ENCODE data around the gene OR52N5. TPM values are rescaled to one million over a fixed set of nuclear protein-coding genes. Genes with fewer than 3 reads are reported as not detected.

The OR52N5 gene
- total and polyA plus RNA-seq, 11 donors = not detected

GRCh38 chr11:5727691-5728090 lies 55.5 kb downstream of the OR52N5 start:
- no peaks in the 10 kb centered on the region for H3K4me1 ChIP-seq
- DNase-seq (no peak), ATAC-seq (no peak)
- H3K4me3 ChIP-seq = no peak overlapping the region
- no peak for TF ChIP-seq POLR2A (IDR thresholded peaks at IDR 0.05)
- TF ChIP-seq, protein P1, sequence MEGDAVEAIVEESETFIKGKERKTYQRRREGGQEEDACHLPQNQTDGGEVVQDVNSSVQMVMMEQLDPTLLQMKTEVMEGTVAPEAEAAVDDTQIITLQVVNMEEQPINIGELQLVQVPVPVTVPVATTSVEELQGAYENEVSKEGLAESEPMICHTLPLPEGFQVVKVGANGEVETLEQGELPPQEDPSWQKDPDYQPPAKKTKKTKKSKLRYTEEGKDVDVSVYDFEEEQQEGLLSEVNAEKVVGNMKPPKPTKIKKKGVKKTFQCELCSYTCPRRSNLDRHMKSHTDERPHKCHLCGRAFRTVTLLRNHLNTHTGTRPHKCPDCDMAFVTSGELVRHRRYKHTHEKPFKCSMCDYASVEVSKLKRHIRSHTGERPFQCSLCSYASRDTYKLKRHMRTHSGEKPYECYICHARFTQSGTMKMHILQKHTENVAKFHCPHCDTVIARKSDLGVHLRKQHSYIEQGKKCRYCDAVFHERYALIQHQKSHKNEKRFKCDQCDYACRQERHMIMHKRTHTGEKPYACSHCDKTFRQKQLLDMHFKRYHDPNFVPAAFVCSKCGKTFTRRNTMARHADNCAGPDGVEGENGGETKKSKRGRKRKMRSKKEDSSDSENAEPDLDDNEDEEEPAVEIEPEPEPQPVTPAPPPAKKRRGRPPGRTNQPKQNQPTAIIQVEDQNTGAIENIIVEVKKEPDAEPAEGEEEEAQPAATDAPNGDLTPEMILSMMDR (IDR thresholded peaks at IDR 0.05) = no peak
- no peaks in the 10 kb centered on the region for H3K36me3 ChIP-seq
- no peak overlapping the region for H3K27ac ChIP-seq
- WGBS, 4 donors = 83 to 95% (median 88%) methylated on average over 1 of the region's 1 CpG
- H3K27me3 ChIP-seq = no peaks in the 10 kb centered on the region
- intact Hi-C loops (cut with DNase I) = no loop called here
- no peaks in the 10 kb centered on the region for H3K9me3 ChIP-seq

GRCh38 chr11:5726351-5726750 lies 56.8 kb downstream of the OR52N5 start:
- TF ChIP-seq, protein P1 (IDR thresholded peaks at IDR 0.05) = no peak
- TF ChIP-seq POLR2A (IDR thresholded peaks at IDR 0.05) = no peak
- Histone ChIP-seq H3K4me3 (no peak overlapping the region), H3K4me1 (no peaks in the 10 kb centered on the region), H3K36me3 (no peaks in the 10 kb centered on the region), H3K27ac (no peak overlapping the region), H3K9me3 (no peaks in the 10 kb centered on the region), H3K27me3 (no peaks in the 10 kb centered on the region)
- WGBS, 4 donors = 90 to 100% (median 96%) methylated on average over 1 of the region's 1 CpG
- DNase-seq (no peak), ATAC-seq (no peak)
- intact Hi-C loops (cut with DNase I) = no loop called here

Other genes starting within 250 kb of the OR52N5 start
- under 1 TPM in 2 of 9 donors, not detected in 7; 0.32 to 0.47 TPM for gene OR52H1, start 234.8 kb downstream of the OR52N5 start, total RNA-seq
- not detected for gene OR52H1, start 234.8 kb downstream of the OR52N5 start, polyA plus RNA-seq
- gene OR52B6, start 202.5 kb downstream of the OR52N5 start, total RNA-seq = not detected
- gene OR52B6, start 202.5 kb downstream of the OR52N5 start, polyA plus RNA-seq = not detected
- gene TRIM6, start 186.7 kb downstream of the OR52N5 start, total RNA-seq = 1 to 10 TPM in 6 of 9 donors, under 1 TPM in 3; 0.39 to 2.4 (median 1.1) TPM
- gene TRIM6, start 186.7 kb downstream of the OR52N5 start, polyA plus RNA-seq = under 1 TPM; 0.50 to 0.88 TPM
- 1 to 10 TPM; 1.3 to 9.1 (median 1.6) TPM for gene TRIM34, start 158.4 kb downstream of the OR52N5 start, total RNA-seq
- gene TRIM34, start 158.4 kb downstream of the OR52N5 start, polyA plus RNA-seq = 1 to 10 TPM in 1 of 2 donors, under 1 TPM in 1; 0.72 to 1.9 TPM
- gene TRIM5, start 98.3 kb downstream of the OR52N5 start, total RNA-seq = 10 to 100 TPM in 2 of 9 donors, 1 to 10 TPM in 7; 7.5 to 15.9 (median 8.9) TPM
- gene TRIM5, start 98.3 kb downstream of the OR52N5 start, polyA plus RNA-seq = 1 to 10 TPM; 4.7 to 8.2 TPM
- 10 to 100 TPM in 8 of 9 donors, 1 to 10 TPM in 1; 9.4 to 83.0 (median 17.0) TPM for gene TRIM22, start 93.6 kb downstream of the OR52N5 start, total RNA-seq
- 1 to 10 TPM; 9.2 to 10.0 TPM for gene TRIM22, start 93.6 kb downstream of the OR52N5 start, polyA plus RNA-seq
- under 1 TPM in 1 of 9 donors, not detected in 8; 0.13 TPM for gene OR56B1, start 46.9 kb downstream of the OR52N5 start, total RNA-seq
- gene OR56B1, start 46.9 kb downstream of the OR52N5 start, polyA plus RNA-seq = not detected
- under 1 TPM in 1 of 9 donors, not detected in 8; 0.38 TPM for gene OR52N4, start 29.1 kb downstream of the OR52N5 start, total RNA-seq
- not detected for gene OR52N4, start 29.1 kb downstream of the OR52N5 start, polyA plus RNA-seq
- gene OR52N1, start 7.9 kb upstream of the OR52N5 start, total RNA-seq = under 1 TPM in 1 of 9 donors, not detected in 8; 0.21 TPM
- not detected for gene OR52N1, start 7.9 kb upstream of the OR52N5 start, polyA plus RNA-seq
- gene OR52N2, start 25.6 kb upstream of the OR52N5 start, total RNA-seq = not detected
- not detected for gene OR52N2, start 25.6 kb upstream of the OR52N5 start, polyA plus RNA-seq
- gene OR52E6, start 58.5 kb upstream of the OR52N5 start, total RNA-seq = not detected
- not detected for gene OR52E6, start 58.5 kb upstream of the OR52N5 start, polyA plus RNA-seq
- not detected for gene OR52E8, start 74.3 kb upstream of the OR52N5 start, total RNA-seq
- not detected for gene OR52E8, start 74.3 kb upstream of the OR52N5 start, polyA plus RNA-seq
- gene OR52E4, start 97.3 kb upstream of the OR52N5 start, total RNA-seq = not detected
- not detected for gene OR52E4, start 97.3 kb upstream of the OR52N5 start, polyA plus RNA-seq
- gene OR52E5, start 109.9 kb upstream of the OR52N5 start, total RNA-seq = not detected
- gene OR52E5, start 109.9 kb upstream of the OR52N5 start, polyA plus RNA-seq = not detected
- not detected for gene OR56A3, start 158.9 kb upstream of the OR52N5 start, total RNA-seq
- gene OR56A3, start 158.9 kb upstream of the OR52N5 start, polyA plus RNA-seq = not detected
- gene OR56A5, start 185.1 kb upstream of the OR52N5 start, total RNA-seq = not detected
- gene OR56A5, start 185.1 kb upstream of the OR52N5 start, polyA plus RNA-seq = not detected
- not detected for gene OR52L1, start 203.6 kb upstream of the OR52N5 start, total RNA-seq
- not detected for gene OR52L1, start 203.6 kb upstream of the OR52N5 start, polyA plus RNA-seq
- gene OR56A4, start 223.6 kb upstream of the OR52N5 start, total RNA-seq = under 1 TPM in 1 of 9 donors, not detected in 8; 0.40 TPM
- gene OR56A4, start 223.6 kb upstream of the OR52N5 start, polyA plus RNA-seq = not detected
- gene OR56A1, start 247.4 kb upstream of the OR52N5 start, total RNA-seq = under 1 TPM in 2 of 9 donors, not detected in 7; 0.03 to 0.06 TPM
- not detected for gene OR56A1, start 247.4 kb upstream of the OR52N5 start, polyA plus RNA-seq

Data from heart left ventricle (tissue), 16 donors.